Frontal cortex (tissue), 4 donors: ENCODE measurements around the gene KIFC1. TPM values are rescaled to one million over a fixed set of nuclear protein-coding genes. Genes with fewer than 3 reads are reported as not detected.
"Not testable (repeated sequence)": the region's sequence is repeated elsewhere in the genome, so short reads cannot be mapped to it uniquely, and the experiment has no call there.

Experiments used
- DNase-seq, 2 donors: peaks; one replicate each; pipeline ENCODE4 v3.0.0; 2012; ENCODE audit warnings: low spot score in 2 of 2
- FAIRE-seq: peaks from 2 replicates; lab custom pipeline; 2012; peaks lifted over from hg19 to GRCh38; lab: Jason Lieb, UNC
- total RNA-seq: library from RNA; depleted of rRNA; stranded (reverse); fragments of >200 nt; gene quantifications from one replicate; pipeline ENCODE4 v1.2.3, GENCODE V29; 2014
- donor health status: control.
- donor health status: control.
- donor health status: control.

Gene KIFC1
- total RNA-seq, 1 donor from 2014 or later: 4.1 TPM

DNA sequence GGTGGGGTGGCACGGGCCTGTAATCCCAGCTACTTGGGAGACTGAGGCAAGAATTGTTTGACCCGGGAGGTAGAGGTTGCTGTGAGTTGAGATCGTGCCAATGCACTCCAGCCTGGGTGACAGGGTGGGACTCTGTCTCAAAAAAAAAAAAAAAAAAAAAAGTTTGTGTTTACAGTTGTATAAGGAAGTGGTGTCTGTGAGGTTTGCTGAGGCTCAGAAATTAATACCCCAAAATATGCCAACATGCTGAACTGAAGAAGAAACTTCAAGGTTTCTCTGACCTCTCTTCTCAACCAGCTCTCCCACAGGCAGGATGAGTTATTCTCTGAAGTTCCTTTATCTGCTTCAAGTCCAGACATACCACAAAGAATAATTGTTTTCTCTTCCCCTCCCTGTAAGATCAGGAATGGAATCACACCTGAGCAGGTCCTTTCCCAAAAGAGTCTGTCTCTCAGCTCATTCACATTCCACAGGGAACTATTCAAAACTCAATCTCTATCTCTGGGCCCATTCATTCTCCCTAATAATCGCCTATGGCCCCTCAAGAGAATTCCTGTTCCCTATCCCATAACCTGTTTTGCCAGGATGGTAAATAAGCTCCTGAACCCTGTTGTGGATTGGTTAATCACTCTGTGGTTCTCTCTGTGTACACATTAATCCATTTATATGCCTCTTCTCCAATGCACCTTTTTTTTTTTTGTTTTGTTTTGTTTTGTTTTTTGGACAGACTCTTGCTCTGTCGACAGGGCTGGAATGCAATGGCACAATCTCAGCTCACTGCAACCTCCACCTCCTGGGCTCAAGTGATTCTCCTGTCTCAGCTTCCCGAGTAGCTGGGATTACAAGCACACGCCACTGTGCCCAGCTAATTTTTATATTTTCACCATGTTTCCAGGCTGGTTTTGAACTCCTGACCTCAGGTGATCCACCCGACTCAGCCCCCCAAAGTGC lies 17.4 kb upstream of the KIFC1 start:
- DNase-seq (no peak), FAIRE-seq (no peak)

DNA sequence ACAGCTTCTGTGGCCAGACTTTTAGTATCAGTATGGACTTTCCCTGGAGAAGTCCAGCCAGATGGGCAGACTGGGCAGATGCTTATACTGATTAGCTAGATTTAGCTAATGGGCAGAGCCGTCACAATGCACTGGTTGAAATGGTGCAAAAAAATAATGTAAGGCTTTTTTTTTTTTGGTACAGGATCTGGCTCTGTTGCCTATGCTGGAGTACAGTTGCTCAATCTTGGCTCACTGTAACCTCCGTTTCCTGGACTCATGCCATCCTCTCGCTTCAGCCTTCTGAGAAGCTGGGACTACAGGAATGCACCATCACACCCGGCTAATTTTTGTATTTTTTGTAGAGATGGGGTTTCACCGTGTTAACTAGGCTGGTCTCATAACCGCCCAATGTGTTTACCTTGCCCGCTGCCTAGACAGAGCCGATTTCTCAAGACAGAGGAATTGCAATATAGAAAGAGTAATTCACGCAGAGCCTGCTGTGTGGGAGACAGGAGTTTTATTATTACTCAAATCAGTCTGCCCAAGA lies 16.4 kb upstream of the KIFC1 start:
- FAIRE-seq (no peak), DNase-seq (no peak)

DNA sequence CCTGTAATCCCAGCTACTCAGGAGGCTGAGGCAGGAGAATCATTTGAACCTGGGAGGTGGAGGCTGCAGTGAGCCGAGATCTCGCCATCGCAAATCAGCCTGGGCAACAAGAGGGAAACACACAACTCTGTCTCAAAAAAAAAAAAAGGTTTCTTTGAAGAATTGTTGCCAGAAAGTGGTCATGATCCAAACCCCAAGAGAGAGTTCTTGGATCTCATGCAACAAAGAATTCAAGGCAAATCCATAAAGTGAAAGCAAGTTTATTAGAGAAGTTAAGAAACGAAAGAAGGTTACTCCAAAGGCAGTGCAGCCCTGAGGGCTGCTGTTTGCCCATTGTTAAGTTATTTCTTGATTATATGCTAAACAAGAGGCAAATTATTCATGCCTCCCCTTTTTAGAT lies 14.5 kb upstream of the KIFC1 start:
- no peak for DNase-seq
- no peak for FAIRE-seq

DNA sequence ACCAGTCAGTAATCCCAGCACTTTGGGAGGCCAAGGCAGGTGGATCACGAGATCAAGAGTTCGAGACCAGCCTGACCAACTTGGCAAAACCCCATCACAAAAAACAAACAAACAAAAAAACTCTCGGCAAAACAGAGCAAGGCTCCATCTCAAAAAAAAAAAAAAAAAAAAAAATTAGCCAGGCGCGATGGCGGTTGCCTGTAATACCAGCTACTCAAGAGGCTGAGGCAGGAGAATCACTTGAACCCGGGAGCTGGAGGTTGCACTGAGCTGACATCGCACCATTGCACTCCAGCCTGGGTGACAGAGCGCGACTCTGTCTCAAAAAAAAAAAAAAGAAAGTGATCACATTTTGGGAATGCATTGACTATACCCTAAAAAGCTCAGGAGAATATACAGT lies 12.4 kb upstream of the KIFC1 start:
- not testable (repeated sequence) for FAIRE-seq, DNase-seq

DNA sequence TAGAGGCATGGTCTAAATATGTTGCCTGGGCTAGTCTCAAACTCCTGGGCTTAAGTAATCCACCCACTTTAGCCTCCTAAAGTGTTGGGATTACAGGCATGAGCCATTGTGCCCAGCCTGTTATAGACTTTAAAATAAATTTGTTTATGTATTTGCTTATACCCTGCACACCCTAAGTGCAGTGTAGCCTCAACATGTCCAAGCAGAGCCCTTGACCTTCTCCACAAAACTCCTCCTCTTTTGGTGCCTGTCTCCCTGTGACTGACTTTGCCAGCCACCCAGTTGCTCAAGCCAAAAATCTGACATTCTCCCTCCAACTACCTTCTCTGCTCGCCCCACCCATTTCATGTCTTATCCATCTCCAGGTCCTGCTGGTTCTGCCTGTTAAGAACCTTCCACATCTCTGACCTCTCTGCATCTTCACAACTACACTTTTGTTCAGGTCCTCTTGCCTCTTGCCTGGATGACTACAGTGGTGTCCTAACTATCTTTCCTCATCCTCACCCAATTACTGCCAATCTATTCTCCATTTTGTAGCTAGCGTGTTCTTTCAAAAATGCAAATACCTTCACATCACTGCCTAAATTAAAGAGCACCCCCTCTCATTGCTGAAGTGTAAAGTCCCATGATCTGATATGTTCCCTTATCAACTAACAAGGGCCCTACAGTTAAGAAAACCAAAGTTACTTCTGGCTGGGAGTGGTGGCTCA lies 11.2 kb upstream of the KIFC1 start:
- DNase-seq: no peak
- no peak for FAIRE-seq

DNA sequence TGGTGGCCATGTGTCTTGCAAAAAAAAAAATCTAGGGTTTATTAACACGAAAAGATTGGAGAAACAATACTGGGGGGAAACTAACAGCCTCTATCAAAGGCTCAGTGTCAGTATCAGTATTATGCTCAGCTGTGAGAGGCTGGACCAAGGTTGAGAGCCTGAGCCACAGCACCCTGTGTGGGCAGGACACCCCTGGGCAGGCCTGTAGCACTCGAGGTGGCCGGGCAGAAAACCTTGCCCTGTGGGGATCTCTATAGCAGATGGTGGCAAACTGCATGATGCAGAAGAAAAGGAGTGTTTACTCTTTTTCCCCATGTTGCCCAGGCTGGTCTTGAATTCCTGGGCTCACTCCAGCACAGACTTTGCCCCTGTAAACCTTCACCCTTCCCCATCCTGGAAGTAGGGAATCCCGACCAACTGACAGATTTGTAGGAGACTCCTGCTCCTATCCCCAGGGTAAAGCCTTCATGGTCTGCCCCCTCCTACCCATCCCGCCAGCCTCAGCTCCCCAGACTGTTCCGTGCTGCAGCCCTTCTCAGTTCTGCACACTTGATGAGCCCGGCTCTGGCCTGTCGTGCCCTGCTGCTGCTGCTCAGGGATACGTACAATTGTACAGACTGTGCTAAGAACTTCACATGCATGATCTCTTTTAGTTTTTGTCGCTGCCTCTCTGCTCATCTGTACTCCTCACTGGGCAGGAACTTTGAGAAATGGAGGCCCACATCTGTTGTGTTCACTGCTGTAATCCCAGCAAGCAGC lies 8.0 kb upstream of the KIFC1 start:
- DNase-seq: no peak
- no peak for FAIRE-seq

DNA sequence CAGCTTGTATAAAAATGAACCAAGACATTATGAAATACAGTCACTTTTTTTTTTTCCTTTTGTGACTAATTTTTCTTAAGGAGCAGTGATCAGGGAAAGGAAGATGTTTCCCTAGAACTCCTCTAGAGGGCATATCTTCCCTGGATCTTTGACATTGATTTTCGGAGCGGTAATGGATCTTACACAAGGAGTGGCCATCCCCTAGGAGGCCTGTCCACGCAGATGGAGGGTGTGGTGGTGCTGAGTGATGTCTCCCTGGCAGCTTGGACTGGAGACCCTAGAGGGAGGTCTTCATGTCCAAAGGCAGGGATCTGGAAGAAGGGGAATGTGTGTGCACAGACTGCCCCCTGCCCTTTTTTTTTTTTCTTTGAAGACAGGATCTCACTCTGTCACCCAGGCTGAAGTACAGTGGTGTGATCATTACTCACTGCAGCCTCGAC lies 7.0 kb upstream of the KIFC1 start:
- DNase-seq: peak in 1 of 2 donors; percentile 40
- no peak for FAIRE-seq

DNA sequence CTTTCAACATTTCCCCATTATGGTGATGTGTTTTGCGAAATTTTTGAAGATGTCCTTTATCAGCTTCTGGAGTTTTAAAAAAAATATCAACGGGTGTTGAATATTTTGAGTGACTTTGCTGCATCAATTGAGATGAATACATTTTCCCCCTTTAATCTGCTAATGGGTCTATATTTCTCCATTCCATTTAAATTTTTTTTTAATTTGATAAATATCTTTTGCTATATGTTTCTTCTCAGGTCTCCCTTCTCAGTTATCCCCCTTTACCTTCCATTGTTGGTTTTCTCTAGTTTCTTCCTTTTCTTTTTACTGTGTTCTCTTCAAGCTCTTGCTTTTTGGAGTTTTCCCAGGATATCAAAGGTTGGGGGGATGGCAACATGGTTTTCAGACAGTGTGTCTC lies 1.4 kb upstream of the KIFC1 start:
- no peak for FAIRE-seq
- no peak for DNase-seq

DNA sequence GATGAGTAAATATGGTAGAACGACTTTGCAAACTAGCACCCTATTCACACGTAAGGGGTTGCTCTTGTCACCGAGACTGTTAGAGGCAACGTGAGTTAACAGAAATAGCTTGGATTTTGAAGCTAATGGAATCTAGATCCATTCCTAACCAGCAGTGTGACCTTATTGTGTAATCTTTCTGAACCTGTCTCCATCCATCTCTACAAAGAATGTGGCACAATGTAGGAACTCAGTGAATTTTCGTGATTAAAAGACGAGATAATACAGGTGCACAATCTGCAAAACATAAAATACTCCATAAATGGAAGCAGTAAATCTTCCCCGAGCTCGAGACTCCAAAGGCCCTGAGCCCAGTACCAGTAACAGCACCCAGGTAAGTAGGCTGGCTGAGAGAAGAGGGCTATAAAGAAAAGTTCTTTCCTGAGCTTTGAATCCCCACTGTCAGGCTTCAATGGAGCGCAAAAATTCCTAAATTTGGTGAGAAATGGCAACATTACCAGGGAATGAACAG lies 801 bp upstream of the KIFC1 start:
- FAIRE-seq (no peak), DNase-seq (no peak)

DNA sequence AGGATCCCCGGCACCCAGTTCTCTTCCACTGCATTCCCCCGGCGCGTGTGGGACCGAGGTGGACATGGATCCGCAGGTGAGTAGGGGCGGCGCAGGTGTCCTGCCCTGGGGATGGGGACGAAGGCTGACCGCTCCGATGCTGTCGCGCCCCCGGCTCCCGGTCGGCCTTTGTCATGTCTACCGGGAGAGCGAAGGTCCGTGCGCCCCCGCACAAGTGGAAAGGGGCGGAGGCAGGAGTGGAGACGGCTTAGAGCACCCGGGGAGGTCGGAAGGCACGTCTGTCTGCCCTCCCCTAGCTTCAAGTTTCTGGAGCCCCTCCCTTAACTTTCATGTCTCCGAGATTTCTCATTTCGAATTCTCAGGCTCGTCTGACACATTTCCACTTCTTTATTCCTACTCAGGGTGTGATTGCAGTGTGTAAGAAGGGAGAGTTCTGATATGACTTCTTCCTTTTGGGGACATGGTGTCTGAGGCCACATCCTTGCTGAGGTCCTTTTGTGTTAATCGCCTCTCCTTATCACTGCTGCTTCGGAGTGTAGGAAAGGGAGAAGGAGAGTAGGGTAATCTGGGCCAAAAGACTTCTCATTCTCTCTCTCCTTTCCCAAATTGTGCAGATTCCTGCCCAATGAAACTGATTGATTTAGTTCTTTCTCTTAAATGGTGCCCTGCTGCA lies 435 bp downstream of the KIFC1 start:
- DNase-seq: no peak
- FAIRE-seq: no peak

DNA sequence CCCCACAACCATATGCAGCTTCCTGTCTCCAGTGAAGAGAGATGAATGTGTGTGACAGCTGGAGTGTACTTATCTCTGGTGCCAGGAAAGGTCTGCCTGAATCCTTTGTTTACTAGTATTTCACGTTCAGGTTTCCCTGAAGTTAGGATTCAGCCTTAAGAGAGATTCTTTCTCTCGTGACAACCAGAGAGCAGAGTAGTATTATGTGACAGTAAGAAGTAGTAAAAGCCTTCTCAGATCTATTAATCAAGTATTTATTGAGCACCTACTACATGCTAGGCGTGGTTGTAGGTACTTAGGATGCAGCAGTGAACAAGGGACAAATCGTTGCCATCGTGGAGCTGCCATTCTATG lies 949 bp downstream of the KIFC1 start:
- no peak for DNase-seq
- FAIRE-seq: no peak

DNA sequence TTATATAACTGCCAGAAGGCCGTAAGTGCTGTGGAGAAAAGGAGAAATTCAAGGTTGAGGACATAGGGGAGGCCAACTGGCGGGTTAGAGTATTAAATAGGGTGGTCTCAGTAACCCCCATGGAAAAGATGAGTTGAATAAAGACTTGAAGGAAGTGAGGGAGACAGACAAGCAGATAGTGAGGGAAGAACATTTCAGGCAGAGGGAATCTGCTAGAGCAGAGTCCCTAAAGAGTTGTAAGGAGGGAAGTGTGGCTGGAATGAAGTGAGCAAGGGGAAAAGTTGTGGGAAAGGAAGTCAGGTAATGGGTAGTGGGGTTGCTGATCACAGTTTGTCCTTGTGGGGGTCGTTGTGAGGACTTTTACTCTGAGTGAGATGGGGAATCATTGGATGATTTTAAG lies 1.4 kb downstream of the KIFC1 start:
- FAIRE-seq: no peak
- no peak for DNase-seq

DNA sequence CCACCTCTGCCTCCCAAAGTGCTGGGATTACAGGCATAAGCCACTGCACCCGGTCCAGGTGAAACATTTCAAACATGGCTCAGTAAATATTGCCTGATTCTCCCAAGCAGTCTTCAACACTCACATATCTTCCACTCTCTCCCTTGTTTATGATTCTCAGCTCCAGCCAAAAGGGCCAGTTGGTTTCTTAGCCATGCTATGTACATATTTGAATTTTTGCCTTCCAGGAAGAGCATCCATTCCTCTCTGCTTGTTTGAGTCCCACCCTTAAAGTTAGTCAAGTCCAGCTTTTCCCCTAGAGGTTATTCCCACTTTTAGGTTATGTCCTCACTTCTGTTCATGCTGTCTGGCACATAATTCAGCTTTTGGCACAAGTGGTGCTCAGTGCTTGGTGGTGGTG lies 5.9 kb downstream of the KIFC1 start:
- FAIRE-seq (no peak), DNase-seq (no peak)

DNA sequence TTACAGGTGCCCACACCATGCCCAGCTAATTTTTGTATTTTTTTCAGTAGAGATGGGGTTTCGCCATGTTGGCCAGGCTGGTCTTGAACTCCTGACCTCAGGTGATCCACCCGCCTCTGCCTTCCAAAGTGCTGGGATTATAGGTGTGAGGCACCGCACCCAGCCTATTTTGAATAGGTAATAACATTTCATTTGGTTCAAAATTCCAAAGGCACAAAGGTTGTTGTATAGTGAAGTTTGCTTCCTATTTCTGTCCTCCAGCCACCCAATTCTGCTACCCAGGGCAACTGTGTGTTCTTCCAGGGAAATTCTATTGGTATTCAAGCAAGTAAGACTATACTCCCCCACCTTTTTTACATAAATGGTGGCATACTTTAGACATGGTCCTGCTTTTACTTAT lies 7.0 kb downstream of the KIFC1 start:
- not testable (repeated sequence) for FAIRE-seq, DNase-seq

DNA sequence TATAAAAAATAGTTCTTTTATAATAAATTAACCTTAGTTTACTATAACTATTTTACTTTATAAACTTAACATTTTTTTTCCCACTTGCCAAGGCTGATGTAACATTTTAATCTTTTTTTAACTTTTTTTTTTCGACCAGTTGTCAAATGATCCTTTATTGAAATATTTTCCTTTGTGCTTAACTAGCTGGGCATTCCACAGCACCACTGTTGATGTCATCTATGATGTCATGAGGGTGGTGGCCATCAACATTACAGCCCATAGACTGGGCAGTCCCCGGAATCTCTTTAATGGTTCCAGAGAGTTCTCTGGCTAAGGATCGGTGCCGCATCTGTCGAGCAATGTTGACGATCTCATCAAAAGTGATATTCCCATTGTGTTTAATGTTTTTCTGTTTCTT lies 8.3 kb downstream of the KIFC1 start:
- not testable (repeated sequence) for DNase-seq, FAIRE-seq

DNA sequence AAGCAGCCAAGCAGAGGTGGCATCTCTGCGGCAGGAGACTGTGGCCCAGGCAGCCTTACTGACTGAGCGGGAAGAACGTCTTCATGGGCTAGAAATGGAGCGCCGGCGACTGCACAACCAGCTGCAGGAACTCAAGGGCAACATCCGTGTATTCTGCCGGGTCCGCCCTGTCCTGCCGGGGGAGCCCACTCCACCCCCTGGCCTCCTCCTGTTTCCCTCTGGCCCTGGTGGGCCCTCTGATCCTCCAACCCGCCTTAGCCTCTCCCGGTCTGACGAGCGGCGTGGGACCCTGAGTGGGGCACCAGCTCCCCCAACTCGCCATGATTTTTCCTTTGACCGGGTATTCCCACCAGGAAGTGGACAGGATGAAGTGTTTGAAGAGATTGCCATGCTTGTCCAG lies 13.3 kb downstream of the KIFC1 start:
- DNase-seq (no peak), FAIRE-seq (no peak)

DNA sequence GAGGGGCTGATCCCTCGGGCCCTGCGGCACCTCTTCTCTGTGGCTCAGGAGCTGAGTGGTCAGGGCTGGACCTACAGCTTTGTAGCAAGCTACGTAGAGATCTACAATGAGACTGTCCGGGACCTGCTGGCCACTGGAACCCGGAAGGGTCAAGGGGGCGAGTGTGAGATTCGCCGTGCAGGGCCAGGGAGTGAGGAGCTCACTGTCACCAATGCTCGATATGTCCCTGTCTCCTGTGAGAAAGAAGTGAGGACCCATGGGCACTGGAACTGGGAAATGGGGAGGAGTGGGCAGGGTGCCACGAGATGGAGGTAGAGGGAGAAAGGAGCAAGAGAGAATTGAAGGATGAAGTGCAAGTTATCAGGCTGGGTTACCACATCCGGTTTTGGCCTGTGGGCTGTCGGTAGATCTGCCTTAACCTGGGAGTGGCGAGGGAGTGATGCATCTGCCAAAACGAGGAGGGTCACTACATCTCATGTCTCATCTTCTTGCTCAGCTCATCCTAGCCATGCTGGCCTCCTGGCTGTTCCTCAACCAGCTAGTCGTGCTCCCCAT lies 13.8 kb downstream of the KIFC1 start:
- no peak for DNase-seq
- FAIRE-seq: no peak

DNA sequence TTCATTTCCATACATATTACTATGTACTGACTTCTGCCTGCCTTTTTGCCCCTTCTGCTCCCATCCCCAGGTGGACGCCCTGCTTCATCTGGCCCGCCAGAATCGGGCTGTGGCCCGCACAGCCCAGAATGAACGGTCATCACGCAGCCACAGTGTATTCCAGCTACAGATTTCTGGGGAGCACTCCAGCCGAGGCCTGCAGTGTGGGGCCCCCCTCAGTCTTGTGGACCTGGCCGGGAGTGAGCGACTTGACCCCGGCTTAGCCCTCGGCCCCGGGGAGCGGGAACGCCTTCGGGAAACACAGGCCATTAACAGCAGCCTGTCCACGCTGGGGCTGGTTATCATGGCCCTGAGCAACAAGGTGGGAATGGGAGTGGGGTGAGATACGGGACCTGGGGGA lies 14.5 kb downstream of the KIFC1 start:
- no peak for FAIRE-seq

DNA sequence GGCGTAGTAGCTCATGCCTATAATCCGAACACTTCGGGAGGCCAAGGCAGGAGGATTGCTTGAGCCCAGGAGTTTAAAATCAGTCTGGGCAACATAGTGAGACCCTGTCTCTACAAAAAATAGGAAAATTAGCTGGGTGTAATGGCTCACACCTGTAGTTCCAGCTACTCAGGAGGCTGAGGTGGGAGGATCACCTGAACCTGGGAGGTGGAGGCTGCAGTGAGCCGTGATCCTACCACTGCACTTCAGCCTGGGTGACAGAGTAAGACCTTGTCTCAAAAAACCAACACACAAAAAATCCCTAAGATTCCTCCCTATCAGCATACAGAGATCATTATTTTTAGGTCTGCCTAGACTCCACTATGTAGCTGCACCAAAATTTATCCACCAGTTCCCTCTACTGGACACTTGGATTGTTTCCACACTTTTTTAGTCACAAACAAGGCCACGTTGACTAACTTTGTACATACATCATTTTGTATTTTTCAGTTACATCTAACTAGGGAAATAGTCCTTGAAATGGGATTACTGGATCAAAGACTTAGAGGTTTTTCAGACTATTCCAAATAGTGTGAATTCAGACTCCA lies 15.6 kb downstream of the KIFC1 start:
- FAIRE-seq (no peak), DNase-seq (no peak)

More for the DNA sequence above, 14.5 kb downstream of the KIFC1 start:
- no peak for DNase-seq
